ENCODE data around the gene MSL1.

DNA sequence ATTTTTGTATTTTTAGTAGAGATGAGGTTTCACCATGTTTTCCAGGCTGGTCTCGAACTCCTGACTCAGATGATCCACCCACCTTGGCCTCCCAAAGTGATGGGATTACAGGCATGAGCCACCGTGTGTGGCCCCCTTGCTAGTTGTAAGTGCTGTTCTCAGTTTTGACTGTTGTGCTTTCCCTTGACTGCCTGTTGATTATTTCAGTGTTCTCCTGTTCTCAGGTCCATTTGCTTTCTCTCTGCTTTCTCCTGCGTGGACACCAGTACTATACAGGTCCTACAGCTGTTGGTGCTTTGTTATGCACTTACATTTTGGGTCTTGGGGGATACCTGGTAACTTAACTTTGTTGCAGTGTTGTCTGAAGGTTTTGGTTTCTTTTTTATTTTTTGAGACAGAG, 26.8 kb downstream of the MSL1 start:
- TF ChIP-seq, protein P1, sequence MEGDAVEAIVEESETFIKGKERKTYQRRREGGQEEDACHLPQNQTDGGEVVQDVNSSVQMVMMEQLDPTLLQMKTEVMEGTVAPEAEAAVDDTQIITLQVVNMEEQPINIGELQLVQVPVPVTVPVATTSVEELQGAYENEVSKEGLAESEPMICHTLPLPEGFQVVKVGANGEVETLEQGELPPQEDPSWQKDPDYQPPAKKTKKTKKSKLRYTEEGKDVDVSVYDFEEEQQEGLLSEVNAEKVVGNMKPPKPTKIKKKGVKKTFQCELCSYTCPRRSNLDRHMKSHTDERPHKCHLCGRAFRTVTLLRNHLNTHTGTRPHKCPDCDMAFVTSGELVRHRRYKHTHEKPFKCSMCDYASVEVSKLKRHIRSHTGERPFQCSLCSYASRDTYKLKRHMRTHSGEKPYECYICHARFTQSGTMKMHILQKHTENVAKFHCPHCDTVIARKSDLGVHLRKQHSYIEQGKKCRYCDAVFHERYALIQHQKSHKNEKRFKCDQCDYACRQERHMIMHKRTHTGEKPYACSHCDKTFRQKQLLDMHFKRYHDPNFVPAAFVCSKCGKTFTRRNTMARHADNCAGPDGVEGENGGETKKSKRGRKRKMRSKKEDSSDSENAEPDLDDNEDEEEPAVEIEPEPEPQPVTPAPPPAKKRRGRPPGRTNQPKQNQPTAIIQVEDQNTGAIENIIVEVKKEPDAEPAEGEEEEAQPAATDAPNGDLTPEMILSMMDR (IDR thresholded peaks at IDR 0.05) = no peak
- no peak for TF ChIP-seq POLR2A (IDR thresholded peaks at IDR 0.05)
